ENCODE results near the gene CALML3.

GRCh38 chr10:5552376-5553321, 27.9 kb downstream of the CALML3 start:
- TF ChIP-seq KLF15 (CRISPR knock-in tag; IDR thresholded peaks at IDR 0.05; ENCODE audit: borderline replicate concordance) (no peak), SRSF9 (IDR thresholded peaks at IDR 0.05; ENCODE audit: borderline replicate concordance, insufficient read depth, low read depth, low read length, poor library complexity, severe bottlenecking) (no peak), CEBPB (IDR thresholded peaks at IDR 0.05; ENCODE audit: borderline replicate concordance, low read depth, low read length) (no peak), FOXP1 (IDR thresholded peaks at IDR 0.05) (no peak), FOXP1 (CRISPR knock-in tag; IDR thresholded peaks at IDR 0.05) (no peak), GTF3A (CRISPR knock-in tag; conservative IDR thresholded peaks at IDR 0.05) (no peak), ZKSCAN8 (CRISPR knock-in tag; IDR thresholded peaks at IDR 0.05; ENCODE audit: borderline replicate concordance) (no peak), CREM (IDR thresholded peaks at IDR 0.05) (no peak), CREM (CRISPR knock-in tag; IDR thresholded peaks at IDR 0.05) (no peak), POLR2A (IDR thresholded peaks at IDR 0.05; ENCODE audit: insufficient read depth in 1 of 2, low read depth in 2 of 2, low read length in 2 of 2) (no peak), ZNF121 (CRISPR knock-in tag; IDR thresholded peaks at IDR 0.05) (no peak)
- TF ChIP-seq, protein P1, sequence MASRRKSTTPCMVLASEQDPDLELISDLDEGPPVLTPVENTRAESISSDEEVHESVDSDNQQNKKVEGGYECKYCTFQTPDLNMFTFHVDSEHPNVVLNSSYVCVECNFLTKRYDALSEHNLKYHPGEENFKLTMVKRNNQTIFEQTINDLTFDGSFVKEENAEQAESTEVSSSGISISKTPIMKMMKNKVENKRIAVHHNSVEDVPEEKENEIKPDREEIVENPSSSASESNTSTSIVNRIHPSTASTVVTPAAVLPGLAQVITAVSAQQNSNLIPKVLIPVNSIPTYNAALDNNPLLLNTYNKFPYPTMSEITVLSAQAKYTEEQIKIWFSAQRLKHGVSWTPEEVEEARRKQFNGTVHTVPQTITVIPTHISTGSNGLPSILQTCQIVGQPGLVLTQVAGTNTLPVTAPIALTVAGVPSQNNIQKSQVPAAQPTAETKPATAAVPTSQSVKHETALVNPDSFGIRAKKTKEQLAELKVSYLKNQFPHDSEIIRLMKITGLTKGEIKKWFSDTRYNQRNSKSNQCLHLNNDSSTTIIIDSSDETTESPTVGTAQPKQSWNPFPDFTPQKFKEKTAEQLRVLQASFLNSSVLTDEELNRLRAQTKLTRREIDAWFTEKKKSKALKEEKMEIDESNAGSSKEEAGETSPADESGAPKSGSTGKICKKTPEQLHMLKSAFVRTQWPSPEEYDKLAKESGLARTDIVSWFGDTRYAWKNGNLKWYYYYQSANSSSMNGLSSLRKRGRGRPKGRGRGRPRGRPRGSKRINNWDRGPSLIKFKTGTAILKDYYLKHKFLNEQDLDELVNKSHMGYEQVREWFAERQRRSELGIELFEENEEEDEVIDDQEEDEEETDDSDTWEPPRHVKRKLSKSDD (CRISPR knock-in tag; IDR thresholded peaks at IDR 0.05; ENCODE audit: low read depth) = no peak

All from HepG2 (cell line).